Suprapubic skin (tissue), 4 donors: ENCODE data around the gene TMEM126B. TPM values are rescaled to one million over a fixed set of nuclear protein-coding genes. Genes with fewer than 3 reads are reported as not detected.

Experiments used
- DNase-seq, 2 donors: peaks; one replicate each; pipeline ENCODE4 v3.0.0-alpha.2; 2019; ENCODE audit warnings: low spot score in 2 of 2
- H3K27ac ChIP-seq: fragments of 200-600 bp; sonication (generic); one replicate; pipeline ENCODE4 v1.5.1; 2019
- H3K27me3 ChIP-seq: fragments of 200-600 bp; sonication (generic); one replicate; pipeline ENCODE4 v1.5.1; 2019
- H3K36me3 ChIP-seq: fragments of 200-600 bp; sonication (generic); one replicate; pipeline ENCODE4 v1.5.1; 2019
- H3K4me1 ChIP-seq: fragments of 200-600 bp; sonication (generic); one replicate; pipeline ENCODE4 v1.5.1; 2019
- H3K4me3 ChIP-seq: fragments of 200-600 bp; sonication (generic); one replicate; pipeline ENCODE4 v1.5.1; 2019; ENCODE audit warnings: mild to moderate bottlenecking
- H3K9me3 ChIP-seq: fragments of 200-600 bp; sonication (generic); one replicate; pipeline ENCODE4 v1.5.1; 2019
- EP300 ChIP-seq: sonication (generic); formaldehyde crosslinking; IDR thresholded peaks from one replicate; pipeline ENCODE4 v1.6.1; 2017; ENCODE audit warnings: antibody characterized with exemption
- POLR2A ChIP-seq, 2 donors: fragments of 450-650 bp; IDR thresholded peaks; one replicate each; pipeline ENCODE4 v1.6.1; 2017; ENCODE audit warnings: antibody characterized with exemption in 2 of 2, mild to moderate bottlenecking in 2 of 2, moderate library complexity in 2 of 2
- POLR2AphosphoS5 ChIP-seq, 3 donors: sonication (generic); formaldehyde crosslinking; IDR thresholded peaks; one replicate each; pipeline ENCODE4 v1.6.1; 2017; ENCODE audit warnings: antibody characterized with exemption in 3 of 3
- WGBS: methylation state at CpG from one replicate; pipeline ENCODE4 v1.1.5; 2018; 5-methylcytosine and 5-hydroxymethylcytosine counted together
- total RNA-seq, 4 donors: library from RNA; depleted of rRNA; stranded (reverse); fragments of >200 nt; gene quantifications; one replicate each; pipeline ENCODE4 v1.1.0, GENCODE V29; 2016
- TF ChIP-seq, protein P1 (sequence below), 2 donors: fragments of 200-600 bp in 1 of 2; fragments of 450-650 bp in 1 of 2; sonication (generic) in 1 of 2; IDR thresholded peaks; one replicate each; pipeline ENCODE4 v1.5.1; 2016 to 2019; ENCODE audit warnings: antibody characterized with exemption in 2 of 2, mild to moderate bottlenecking in 1 of 2, moderate library complexity in 1 of 2

The TMEM126B gene
- total RNA-seq, 4 donors from 2014 or later = 32.4 to 38.4 (median 34.8) TPM

- 72% methylated on average over 3 of the region's 3 CpGs for WGBS
- TF ChIP-seq EP300 (no peak), POLR2A (IDR thresholded peaks at IDR 0.05) (no peak), POLR2AphosphoS5 (IDR thresholded peaks at IDR 0.05) (no peak)
- TF ChIP-seq, protein P1, sequence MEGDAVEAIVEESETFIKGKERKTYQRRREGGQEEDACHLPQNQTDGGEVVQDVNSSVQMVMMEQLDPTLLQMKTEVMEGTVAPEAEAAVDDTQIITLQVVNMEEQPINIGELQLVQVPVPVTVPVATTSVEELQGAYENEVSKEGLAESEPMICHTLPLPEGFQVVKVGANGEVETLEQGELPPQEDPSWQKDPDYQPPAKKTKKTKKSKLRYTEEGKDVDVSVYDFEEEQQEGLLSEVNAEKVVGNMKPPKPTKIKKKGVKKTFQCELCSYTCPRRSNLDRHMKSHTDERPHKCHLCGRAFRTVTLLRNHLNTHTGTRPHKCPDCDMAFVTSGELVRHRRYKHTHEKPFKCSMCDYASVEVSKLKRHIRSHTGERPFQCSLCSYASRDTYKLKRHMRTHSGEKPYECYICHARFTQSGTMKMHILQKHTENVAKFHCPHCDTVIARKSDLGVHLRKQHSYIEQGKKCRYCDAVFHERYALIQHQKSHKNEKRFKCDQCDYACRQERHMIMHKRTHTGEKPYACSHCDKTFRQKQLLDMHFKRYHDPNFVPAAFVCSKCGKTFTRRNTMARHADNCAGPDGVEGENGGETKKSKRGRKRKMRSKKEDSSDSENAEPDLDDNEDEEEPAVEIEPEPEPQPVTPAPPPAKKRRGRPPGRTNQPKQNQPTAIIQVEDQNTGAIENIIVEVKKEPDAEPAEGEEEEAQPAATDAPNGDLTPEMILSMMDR (IDR thresholded peaks at IDR 0.05) = no peak
- Histone ChIP-seq H3K36me3 (peaks cover 42% of the 10 kb centered on the region), H3K27me3 (no peaks in the 10 kb centered on the region), H3K4me3 (no peak overlapping the region), H3K27ac (no peak overlapping the region), H3K9me3 (no peaks in the 10 kb centered on the region), H3K4me1 (peaks cover 8% of the 10 kb centered on the region)
- no peak for DNase-seq
These were observed 6.4 kb downstream of the TMEM126B start for GRCh38 chr11:85634747-85635146.

DNA sequence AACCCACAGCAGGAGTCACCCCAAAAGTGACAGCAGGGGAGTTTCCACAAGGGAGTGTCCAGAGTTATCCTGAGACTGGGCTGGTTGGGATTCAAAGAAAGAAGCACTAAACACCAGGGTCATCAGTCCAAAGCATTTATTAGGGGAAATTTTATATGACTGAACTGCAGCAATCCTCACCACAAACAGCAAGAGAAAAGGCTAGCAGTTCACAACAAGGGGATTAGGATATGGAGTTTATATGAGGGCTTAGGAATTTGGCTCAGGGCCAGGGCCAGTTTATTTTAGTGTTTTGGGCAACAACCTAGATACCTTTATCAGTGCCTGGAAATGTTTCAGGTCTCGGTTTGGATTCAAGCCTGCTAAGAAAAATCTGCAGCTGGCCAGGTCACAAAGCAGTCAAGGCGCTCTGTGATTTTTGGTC lies 14.8 kb downstream of the TMEM126B start:
- H3K27me3 ChIP-seq = no peaks in the 10 kb centered on the region
- H3K27ac ChIP-seq = no peak overlapping the region
- peaks cover 5% of the 10 kb centered on the region for H3K36me3 ChIP-seq
- H3K9me3 ChIP-seq = no peaks in the 10 kb centered on the region
- no peak for TF ChIP-seq EP300
- TF ChIP-seq, protein P1 (IDR thresholded peaks at IDR 0.05) = no peak
- TF ChIP-seq POLR2AphosphoS5 (IDR thresholded peaks at IDR 0.05) = no peak
- TF ChIP-seq POLR2A (IDR thresholded peaks at IDR 0.05) = no peak
- no peak for DNase-seq
- 24% methylated on average over 2 of the region's 2 CpGs for WGBS
- no peak overlapping the region for H3K4me3 ChIP-seq
- H3K4me1 ChIP-seq = peaks cover 11% of the 10 kb centered on the region

DNA sequence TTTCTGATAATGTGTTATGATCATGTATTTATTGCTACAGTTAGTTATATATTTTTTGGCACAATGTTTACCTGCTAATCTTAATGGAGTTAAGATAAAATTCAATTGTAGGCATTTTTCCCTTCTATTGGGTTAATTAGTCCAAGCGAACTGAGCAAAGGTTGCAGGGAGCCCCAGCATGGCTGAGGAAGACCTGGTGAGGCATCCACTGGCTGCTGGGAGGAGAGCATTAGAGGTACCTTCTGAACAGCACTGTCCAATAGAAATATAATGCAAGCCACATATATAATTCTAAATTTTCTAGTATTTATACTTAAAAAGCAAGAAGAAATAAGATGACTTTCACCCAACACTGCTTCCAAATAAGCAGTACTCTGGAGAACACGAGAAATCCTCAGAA lies 18.7 kb downstream of the TMEM126B start:
- TF ChIP-seq POLR2AphosphoS5 (IDR thresholded peaks at IDR 0.05) = no peak
- no peak for TF ChIP-seq EP300
- TF ChIP-seq, protein P1 (IDR thresholded peaks at IDR 0.05) = no peak
- TF ChIP-seq POLR2A (IDR thresholded peaks at IDR 0.05) = no peak

GRCh38 chr11:85647604-85648299 lies 19.4 kb downstream of the TMEM126B start, which contains the start of gene TMEM126A:
Gene TMEM126A (plus strand): TSS chr11:85647967. CDS start chr11:85650256, 2,289 bp downstream.
- Histone ChIP-seq H3K36me3 (peaks cover 7% of the 10 kb centered on the region), H3K27me3 (no peaks in the 10 kb centered on the region), H3K27ac (peak within 1 kb of the TSS; percentile 82), H3K4me3 (peak within 1 kb of the TSS; percentile 71), H3K4me1 (peaks cover 28% of the 10 kb centered on the region), H3K9me3 (no peaks in the 10 kb centered on the region)
- TF ChIP-seq POLR2A (IDR thresholded peaks at IDR 0.05) = peak in 1 of 2 donors; percentile 57
- TF ChIP-seq POLR2AphosphoS5 (IDR thresholded peaks at IDR 0.05) = peak in 2 of 3 donors; percentile 22 to 76
- TF ChIP-seq, protein P1 (IDR thresholded peaks at IDR 0.05) = no peak
- TF ChIP-seq EP300 = no peak
- peak; percentile 93 to 94 for DNase-seq
- 1% methylated on average over 33 of the region's 33 CpGs for WGBS

More for the DNA sequence above, 18.7 kb downstream of the TMEM126B start:
- H3K9me3 ChIP-seq = no peaks in the 10 kb centered on the region
- H3K4me3 ChIP-seq = peak overlapping the region; percentile 71
- peaks cover 5% of the 10 kb centered on the region for H3K36me3 ChIP-seq
- 38% methylated on average over 2 of the region's 2 CpGs for WGBS
- H3K4me1 ChIP-seq = peaks cover 28% of the 10 kb centered on the region
- no peaks in the 10 kb centered on the region for H3K27me3 ChIP-seq
- peak overlapping the region; percentile 82 for H3K27ac ChIP-seq
- no peak for DNase-seq

DNA sequence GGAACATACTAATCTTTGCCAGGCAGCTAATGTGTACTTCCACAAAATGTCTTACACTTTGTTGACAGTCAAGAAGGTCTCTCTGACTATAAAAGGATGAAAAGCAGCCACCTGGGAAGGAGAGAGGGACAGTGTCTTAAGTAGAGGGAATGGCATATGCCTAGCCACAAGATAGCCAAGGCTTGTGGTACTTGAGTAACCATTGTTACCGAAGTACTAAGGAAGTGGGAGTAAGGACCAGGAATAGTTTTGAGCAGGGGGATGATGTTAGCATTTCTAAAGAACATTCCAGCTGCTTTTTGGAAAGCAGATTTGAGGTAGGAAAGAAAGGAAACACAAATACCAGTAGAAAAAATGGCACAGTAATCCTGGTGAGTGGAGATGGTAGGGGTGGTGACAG lies 22.7 kb downstream of the TMEM126B start:
- H3K27ac ChIP-seq = no peak overlapping the region
- no peaks in the 10 kb centered on the region for H3K27me3 ChIP-seq
- H3K36me3 ChIP-seq = peaks cover 17% of the 10 kb centered on the region
- DNase-seq = no peak
- no peaks in the 10 kb centered on the region for H3K9me3 ChIP-seq
- H3K4me1 ChIP-seq = peaks cover 28% of the 10 kb centered on the region
- no peak overlapping the region for H3K4me3 ChIP-seq
- WGBS = 96% methylated on average over 1 of the region's 1 CpG
- TF ChIP-seq, protein P1 (IDR thresholded peaks at IDR 0.05) = no peak
- TF ChIP-seq POLR2AphosphoS5 (IDR thresholded peaks at IDR 0.05) = no peak
- no peak for TF ChIP-seq EP300
- TF ChIP-seq POLR2A (IDR thresholded peaks at IDR 0.05) = no peak
